RPMI7951 (cell line): ENCODE measurements around the gene STPG2. TPM values are rescaled to one million over a fixed set of nuclear protein-coding genes. Genes with fewer than 3 reads are reported as not detected.

Experiments
- DNase-seq: peaks from one replicate; pipeline ENCODE4 v3.0.0-alpha.2; 2012; ENCODE audit warnings: low read depth
- total RNA-seq: library from RNA; depleted of rRNA; stranded (reverse); fragments of >200 nt; shearing (Covaris generic); gene quantifications from 2 replicates; pipeline ENCODE4 v1.2.3, GENCODE V29; 2014

Gene STPG2
- total RNA-seq, 1 experiment from 2014 or later = not detected

DNA sequence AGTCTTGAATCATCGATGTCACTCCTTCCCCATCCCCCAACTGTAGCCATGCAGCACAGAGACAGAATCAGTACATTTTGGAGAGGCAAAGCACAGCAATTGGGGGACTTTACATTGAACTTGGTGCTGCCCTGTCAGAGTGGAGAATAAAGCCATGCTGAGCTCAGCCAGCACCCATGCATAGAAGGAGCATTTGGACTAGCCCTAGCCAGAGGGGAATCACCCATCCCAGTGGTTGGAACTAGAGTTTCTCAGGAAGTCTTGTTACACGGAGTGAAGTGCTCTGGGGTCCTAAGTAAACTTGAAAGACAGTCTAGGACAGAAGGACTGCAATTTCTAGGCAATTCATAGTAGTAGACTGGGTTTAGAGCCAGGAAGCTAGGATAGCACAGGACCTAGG is 49.6 kb downstream of the STPG2 start:
- DNase-seq = no peak

DNA sequence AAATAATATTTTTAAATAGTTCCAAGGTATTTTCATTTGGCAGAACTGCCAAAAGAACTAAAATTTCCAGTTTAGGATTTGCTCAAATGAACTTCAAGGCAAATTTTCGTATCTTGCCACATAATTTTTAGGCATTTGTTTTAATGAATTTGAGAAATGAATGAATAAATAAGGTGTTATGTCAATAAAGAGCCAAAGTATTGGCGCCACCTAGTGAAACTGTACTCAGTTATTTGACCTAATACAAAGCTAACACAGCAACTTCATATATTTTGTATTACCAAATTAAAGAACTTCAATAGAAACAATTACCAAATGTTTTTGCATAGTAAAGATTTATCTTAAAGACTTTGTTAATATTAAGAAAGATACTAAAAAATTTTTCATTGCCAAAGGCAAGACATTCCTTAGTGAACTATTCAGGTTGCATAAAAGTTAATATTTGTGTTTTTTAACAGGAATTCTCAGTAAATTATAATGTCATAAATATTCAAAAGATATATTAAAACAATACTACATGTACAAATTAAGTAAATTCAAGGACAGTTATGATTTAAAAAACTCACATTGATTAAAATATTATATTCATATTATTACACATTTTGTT is 50.3 kb downstream of the STPG2 start:
- DNase-seq = peak; percentile 11

DNA sequence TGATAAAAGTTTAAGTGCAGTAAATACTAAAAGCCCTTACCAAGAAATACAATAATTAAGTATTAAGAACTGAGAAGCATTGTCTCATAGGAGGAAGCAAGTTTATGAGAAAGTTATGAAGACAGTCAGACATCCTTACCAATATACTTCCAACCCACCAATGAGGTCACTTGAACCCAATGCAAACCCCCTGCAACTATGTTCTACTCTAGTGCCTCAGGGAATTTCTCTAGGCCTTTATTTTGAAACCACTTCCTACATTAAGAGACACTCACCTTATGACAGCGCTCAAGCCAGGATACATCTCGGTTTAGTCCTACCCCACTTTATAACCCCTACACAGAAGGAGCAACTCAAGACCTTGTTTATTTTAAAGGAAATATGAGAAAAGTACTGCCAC is 61.3 kb downstream of the STPG2 start:
- DNase-seq = no peak

DNA sequence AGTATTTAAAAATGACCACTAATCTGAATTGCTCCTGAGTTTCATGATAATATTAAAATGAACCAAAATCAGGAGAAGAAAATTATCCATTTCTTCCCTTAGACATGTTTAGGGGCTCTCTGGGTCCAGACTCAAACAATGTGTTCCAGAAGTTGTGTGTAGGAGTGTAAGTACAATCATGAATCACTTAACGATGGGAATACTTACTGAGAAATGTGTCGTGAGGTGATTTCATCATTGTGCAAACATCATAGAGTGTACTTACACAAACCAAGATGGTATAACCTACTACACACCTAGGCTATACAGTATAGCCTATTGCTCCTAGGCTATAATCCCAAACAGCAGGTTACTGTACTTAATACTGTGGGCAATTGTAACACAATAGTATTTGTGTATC is 74.8 kb downstream of the STPG2 start:
- no peak for DNase-seq

DNA sequence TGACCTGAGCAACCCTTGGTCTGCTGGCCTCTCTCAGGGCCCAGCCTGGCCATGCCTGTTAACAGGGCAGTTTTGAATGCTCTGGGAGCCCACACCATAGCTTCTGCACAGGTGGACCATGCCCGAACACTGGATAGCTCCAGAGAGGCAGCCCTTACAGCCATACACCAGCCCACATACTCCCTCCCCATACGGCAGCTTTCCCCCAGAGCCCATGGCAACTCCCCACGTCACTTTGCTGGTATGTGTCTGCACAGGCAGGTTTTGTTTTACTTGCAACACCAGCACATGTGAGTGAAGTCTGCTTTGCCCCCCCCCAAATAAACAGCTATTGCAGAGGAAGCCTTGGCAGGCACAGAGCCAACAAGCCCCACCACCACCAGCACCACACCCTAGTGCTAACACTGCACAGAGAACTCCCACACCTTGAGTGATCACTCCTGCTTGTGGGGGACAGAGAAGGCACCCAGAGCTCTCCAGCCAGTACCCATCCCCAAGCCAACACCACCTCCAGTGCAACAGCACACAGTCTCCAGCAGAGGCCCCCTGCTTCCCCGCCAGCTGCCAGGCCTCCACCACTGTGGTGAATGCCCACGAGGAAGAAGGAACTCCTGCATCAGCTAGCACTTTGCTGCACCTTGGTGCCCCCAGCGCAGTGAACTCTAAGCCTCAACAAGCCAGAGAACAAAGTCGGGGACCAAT is 87.3 kb downstream of the STPG2 start:
- DNase-seq = no peak

DNA sequence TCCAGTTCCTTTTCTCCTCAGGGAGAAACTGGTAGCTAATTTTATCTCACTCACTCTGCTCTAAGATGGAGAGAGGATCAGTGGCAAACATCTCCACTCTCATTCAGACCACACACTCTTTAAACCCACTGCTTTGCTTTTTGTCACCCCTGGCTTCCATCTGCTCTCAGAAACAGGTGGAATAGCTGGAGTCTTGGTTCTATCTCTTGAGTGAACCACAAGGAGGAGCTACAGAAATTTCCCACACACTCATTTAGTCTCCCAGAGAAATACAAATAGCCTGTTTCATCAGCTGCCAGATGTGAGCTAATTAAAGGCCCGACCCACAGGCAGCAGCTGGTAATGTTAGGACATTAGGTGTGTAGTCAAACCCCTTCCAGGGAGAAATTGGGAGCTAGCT is 96.6 kb downstream of the STPG2 start:
- DNase-seq = no peak

DNA sequence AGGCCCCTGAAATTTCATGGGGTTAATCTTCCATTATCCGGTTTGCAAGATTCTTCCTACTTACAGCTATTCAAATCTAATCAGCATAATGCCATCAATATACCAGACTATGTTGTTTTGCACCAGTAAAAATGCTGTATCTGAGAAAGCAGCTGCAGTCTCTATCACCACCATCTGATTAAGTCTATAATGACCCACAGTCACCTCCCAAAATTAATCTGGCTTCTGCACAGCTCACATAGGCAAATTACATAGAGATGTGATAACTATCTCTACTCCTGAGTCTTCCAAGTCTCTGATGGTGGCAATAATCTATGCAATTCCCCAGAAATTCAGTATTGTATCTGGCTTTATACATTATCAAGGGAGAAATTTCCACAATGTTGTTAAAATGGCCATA is 113.2 kb downstream of the STPG2 start:
- DNase-seq = no peak

DNA sequence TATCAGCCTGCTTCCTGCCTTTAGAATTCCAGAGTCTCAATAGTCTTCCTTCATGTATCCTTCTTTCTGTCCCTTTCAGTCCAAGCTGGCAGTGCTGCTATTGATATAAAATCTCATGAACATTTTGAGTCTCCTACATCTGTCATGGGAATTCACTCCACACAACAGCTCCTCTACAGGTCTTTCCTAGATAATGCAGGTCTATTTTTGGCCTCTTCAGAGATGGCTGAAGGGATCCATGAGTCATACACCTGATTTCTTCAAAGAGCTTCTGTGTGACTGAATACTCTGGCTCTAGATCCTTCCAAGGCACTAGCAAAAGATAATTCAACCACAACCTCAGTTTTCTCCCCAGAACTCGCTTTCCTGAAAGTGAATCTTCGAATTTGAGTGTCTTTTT is 115.4 kb downstream of the STPG2 start:
- peak; percentile 3 for DNase-seq

DNA sequence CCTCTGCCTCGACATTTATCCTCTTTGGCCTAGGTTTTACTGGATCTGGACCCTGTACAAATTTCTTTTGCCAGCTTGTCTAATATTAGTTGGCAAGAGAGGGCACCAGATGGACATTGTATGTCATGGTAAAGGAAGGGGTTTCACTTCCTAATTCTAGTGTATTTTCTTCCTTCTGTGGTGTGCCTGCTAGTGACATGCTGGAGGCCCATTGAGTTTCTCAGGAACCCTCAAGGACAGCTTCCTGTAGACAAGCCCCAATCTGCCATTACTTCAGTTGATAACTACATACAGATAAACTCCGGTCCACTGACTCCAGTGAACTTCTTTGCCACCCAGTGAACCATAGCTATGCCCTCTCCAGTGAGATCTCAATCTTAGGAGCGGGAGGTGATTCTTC is 116.9 kb downstream of the STPG2 start:
- no peak for DNase-seq

DNA sequence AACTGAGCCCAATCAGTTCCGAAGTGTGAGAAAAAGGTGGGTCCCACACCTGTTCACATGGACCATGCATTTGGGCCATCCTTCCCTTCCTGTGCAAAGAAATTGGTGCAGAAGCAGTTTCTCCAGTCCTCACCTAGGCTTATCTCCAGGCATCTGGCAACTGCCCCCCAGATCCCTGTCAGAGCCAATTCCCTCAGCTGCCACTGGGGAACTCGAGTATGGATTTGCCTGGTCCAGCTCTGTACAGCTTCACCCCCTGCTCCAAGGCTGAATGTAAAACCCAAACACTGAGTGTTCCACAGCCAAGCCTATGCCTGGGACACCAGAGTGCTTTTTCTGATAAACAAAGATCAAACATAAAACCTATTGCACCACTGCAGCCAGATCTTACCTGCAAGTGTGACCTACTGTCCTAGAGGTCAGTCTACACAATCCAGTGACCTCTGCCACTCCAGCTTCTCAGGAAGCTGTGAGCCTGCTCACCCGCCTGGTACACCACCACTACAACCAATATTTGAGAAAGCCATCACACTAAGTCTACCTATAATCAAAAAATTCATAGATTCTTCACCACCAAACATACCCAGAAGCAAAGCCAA is 136.4 kb downstream of the STPG2 start:
- no peak for DNase-seq

DNA sequence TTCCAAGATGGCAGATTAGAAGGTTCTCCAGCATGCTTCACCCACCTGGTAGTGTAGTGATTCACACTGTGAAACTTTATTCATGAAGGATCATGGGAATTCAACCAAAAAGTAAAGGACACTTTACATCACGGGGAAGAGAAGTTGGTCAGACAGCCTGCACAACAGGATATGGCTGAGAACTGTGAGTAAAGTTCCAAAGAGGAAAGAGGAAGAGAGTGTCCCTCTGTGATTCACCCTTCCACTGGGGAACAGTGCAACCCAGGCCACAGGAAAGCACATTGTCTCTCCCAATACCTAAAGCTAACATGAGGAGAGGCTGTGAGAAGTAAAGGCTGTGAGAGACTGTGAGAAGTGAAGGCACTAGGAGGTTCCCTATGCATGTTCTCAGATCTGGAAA is 137.2 kb downstream of the STPG2 start:
- no peak for DNase-seq

DNA sequence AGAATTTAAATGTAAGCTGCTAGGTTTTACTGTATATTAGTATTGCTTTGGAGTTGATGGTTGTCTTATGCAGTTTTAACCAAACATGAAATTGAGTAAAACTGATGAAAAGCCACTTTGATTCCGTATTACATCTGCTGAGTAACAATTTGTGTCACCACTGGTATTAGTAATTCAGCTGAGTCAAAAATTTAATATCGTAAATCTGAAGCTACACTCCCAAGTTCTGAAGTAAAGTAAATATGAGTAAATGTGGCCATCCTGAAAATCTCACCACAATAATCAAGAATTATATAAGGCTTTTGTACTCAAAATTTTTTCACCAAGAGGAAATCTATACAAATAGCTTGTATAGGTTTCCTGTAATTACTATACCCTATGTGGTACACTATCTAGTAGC is 142.3 kb downstream of the STPG2 start:
- no peak for DNase-seq

DNA sequence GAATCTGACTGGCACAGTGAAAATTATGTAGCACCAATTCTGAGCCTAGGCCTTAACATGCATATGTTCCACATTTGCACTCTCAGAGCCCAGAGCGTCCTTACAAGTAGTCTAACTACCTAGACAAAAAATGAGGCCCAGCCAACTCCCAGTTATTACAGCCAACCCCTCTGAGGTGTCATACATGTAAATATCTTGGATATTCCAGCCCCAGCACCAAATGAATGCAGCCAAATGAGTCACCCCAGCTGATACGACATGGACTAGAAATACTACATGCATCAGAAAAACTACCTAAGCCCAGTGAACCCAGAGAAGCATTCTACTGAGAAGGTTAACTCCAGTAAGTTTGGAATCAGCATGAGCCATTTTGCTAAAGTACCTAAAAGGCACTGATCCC is 145.1 kb downstream of the STPG2 start:
- no peak for DNase-seq

DNA sequence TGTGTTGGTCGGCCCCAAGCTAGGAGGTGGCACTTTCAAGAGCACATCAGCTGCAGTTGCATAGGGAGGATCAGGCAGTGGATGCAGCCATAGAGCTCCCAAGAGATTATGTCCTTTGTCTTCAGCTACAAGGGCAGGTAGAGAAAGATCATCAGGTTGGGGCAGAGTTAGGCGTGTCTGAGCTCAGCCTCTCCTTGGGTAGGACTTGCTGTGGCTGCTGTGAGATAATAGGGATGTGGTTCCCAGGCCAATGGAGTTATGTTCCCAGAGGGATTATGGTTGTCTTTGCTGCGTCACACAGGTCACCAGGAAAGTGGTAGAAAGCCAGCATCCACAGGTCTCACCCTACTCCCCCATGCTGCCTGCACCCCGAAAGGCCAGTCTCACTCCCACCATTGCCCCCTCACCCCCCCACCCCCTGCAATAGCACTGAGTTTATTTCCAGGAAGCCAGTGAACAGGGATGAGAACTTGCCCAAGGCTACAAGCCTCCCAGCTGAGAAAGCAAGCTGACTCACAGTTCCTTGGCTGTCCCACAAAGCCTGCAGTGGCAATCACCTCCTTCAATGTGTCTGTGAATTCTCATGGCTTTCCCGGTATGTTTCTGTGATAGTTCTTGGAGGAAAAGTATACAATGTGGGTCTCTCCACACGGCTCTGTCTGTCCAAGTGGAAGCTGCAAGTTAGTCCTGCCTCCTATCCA is 148.4 kb downstream of the STPG2 start:
- DNase-seq = no peak

DNA sequence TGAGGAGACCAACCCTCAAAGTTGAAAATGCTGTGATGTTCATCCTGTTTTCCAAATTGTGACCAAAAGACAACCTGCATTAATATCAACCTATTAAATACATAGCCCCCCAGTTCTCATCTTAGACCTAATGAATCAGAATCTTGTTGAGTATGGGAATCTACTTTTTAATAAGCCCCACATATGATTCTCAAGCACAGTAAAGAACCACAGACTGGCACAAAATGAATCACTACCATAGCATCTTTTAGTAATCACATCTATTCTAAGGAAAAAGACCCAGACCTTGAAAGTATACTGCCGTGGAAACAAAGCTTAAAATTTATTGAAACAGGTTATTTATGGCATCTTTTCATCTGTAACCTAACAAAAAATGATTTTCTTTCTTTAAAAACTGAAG is 152.9 kb downstream of the STPG2 start:
- DNase-seq = no peak

DNA sequence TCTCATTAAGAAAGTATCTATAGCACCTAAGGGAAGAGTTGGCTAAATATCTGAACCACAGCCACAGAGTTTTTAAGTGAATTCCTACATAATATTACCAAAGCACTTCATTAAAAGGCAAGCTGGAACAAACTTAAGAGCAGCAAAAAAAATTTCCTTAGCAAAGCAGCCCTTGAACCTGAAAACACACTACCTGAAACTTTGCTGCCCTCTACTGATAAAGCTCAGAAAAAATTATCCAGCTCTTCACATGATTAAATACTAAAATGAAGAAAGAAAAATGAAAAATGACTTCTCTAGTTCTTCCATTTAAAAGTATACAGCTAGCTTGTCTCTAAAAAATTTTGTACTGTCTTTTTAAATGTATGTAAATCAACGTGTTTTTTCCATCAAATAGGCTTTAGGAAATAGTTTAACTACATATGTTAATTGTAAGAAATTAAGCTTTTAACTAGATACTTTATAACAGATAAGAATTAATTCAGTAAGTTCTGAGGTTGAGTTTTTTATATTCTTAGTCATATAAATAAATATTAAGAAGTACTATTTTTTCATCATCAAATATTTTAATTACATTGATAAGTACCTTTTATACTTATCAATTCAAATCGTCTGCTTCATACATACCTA is 156.1 kb downstream of the STPG2 start:
- DNase-seq = peak; percentile 1

DNA sequence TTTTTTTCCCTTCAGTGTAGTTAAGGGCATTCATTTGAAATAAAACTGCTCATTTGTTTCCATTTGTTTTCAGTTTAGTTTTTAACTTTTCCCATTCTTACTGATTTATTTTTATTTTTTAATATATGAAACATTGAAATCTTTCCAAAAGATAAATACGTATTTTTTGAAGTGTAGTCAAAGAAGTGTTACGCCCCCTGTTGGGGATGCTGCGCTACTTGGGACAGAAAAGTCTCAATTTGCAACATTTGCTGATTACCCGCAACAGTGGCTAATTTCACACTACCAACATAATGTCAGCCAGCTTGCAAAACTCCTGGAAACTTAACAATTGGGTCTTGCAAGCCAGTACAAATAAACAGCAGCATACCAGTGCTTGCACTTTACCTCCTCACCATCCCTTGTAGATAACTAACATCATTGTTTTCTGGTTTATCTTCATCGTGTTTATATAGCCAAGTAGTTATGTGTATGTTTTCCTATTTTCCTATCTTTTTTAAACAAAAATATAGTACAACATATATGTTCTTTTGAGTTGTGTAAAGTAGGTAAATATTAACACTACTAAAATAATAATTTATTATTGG is 158.6 kb downstream of the STPG2 start:
- no peak for DNase-seq

DNA sequence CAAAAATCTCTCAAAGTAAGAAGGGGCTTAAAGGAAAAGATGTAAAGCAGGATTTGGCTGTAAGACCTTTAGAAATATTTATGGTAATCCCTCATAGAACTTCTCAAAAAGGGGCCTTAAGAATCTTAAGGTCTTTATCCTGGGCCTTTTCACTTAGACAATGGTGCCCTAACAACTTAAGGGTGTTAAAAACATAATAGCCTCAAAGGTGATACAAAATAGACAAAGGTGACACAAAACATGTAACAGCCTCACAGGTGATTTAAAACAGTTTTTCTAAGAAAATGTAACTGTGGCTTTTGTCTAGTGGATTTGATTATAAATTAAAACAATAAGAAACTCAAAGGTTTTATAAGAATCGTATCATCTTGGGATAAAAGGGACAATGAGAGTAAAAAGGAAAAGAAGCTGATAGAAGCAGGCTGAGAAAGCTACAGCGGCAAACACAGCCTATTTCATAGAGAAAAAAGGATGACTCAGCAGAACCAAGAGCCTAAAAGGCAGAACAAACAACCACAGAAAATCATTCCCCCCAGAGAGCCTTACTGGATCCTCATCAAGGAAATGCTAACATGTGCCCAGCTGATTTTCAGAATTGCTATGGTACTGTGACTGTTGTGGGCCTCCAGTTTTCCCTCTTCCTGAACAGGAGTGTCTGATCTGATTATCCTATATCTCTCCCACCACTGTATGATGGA is 164.3 kb downstream of the STPG2 start:
- no peak for DNase-seq

DNA sequence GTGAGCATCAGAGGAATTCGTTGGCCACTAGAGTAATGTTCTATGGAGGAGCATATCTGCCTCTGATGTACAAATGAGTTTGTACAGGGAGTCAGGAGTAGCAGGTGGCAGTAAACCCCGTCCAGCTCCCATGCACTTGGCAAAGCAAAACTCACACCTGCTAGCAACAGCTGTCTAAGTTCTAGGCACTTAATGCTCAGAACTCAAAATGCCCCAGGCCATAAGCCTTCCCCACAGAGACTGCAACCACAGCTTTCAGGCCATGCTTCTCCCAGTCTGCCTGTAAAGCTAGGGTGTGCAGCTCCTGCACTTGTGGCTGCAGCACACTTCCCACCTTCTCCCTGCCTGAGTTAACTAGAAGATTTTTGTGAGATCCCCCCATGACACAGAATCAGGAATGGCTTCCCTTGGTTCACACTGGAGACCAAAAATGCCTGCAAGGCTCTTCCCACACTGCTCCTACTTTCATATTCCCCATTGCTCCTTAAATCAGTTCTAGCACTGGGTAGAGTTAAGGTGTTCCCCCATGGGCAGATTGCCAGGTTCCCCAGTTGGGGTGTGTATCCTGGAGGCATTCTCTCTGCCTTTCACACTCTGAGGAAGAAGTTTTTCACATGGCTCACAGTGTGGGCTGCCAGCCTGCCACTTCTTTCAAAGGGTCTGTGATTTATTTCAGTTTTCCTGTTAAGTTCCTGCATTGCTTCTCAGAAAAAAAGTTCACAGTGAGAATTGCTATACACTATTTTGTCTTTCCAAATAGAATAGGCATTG is 189.9 kb downstream of the STPG2 start:
- no peak for DNase-seq

DNA sequence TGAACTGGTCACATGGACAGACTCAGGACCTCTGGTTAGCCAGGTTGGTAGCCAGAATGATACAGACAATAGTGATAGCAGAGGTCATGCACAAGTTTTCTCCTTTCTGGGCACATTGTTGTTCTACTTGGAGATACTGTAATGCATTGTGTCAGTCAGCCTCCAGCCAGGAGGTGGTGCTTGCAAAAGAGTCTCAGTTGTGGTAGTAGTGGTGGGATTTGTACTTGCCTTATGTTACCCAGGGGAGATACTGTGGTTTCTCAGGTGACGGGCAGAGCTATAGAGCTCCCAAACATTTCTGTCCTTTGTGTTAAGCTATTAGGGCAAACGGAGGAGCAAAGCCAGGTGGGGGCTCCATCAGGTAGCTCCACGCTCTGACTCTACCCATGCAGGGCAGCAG is 190.5 kb downstream of the STPG2 start:
- DNase-seq = no peak

DNA sequence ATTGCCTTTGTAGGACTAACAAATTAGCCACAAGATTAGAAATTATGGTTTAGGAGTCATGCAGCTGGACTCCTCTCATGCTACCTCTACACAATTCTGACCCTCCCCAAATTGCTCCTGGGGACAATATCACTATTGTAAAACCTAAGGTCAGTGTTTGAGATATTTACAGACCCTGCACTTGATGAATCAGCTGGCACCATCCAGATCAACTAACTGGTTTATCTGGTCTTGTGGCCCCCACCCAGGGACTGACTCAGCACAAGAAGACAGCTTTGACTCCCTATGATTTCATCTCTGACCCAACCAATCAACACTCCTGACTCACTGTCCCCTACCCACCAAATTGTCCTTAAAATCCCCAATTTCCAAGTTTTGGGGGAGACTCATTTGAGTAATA is 192.4 kb downstream of the STPG2 start:
- no peak for DNase-seq
